Measurements from ENCODE around the gene RRAD. TPM values are rescaled to one million over a fixed set of nuclear protein-coding genes. Genes with fewer than 3 reads are reported as not detected.

RRAD gene
- total RNA-seq, 1 donor from 2014 or later: 32.9 TPM

GRCh38 chr16:66918355-66918754 lies 7.0 kb downstream of the RRAD start:
- no peaks in the 10 kb centered on the region for H3K27me3 ChIP-seq (ENCODE audit: control insufficient read depth, insufficient read depth, low read length)
- no peaks in the 10 kb centered on the region for H3K36me3 ChIP-seq (ENCODE audit: control insufficient read depth, insufficient read depth, low read length)
- TF ChIP-seq CTCF (IDR thresholded peaks at IDR 0.05; ENCODE audit: insufficient read depth, low read length, poor library complexity, severe bottlenecking): no peak
- DNase-seq (ENCODE audit: low read depth): no peak
- H3K4me3 ChIP-seq (ENCODE audit: low read depth, low read length): no peak overlapping the region

GRCh38 chr16:66917741-66918140 lies 7.6 kb downstream of the RRAD start:
- no peak overlapping the region for H3K4me3 ChIP-seq (ENCODE audit: low read depth, low read length)
- TF ChIP-seq CTCF (IDR thresholded peaks at IDR 0.05; ENCODE audit: insufficient read depth, low read length, poor library complexity, severe bottlenecking): no peak
- no peak for DNase-seq (ENCODE audit: low read depth)
- no peaks in the 10 kb centered on the region for H3K27me3 ChIP-seq (ENCODE audit: control insufficient read depth, insufficient read depth, low read length)
- H3K36me3 ChIP-seq (ENCODE audit: control insufficient read depth, insufficient read depth, low read length): no peaks in the 10 kb centered on the region

GRCh38 chr16:66916518-66916917 lies 8.8 kb downstream of the RRAD start:
- Histone ChIP-seq H3K27me3 (ENCODE audit: control insufficient read depth, insufficient read depth, low read length) (no peaks in the 10 kb centered on the region), H3K36me3 (ENCODE audit: control insufficient read depth, insufficient read depth, low read length) (no peaks in the 10 kb centered on the region), H3K4me3 (ENCODE audit: low read depth, low read length) (no peak overlapping the region)
- DNase-seq (ENCODE audit: low read depth): no peak
- no peak for TF ChIP-seq CTCF (IDR thresholded peaks at IDR 0.05; ENCODE audit: insufficient read depth, low read length, poor library complexity, severe bottlenecking)

- no peak for DNase-seq (ENCODE audit: low read depth)
- no peaks in the 10 kb centered on the region for H3K27me3 ChIP-seq (ENCODE audit: control insufficient read depth, insufficient read depth, low read length)
- no peaks in the 10 kb centered on the region for H3K36me3 ChIP-seq (ENCODE audit: control insufficient read depth, insufficient read depth, low read length)
- no peak for TF ChIP-seq CTCF (IDR thresholded peaks at IDR 0.05; ENCODE audit: insufficient read depth, low read length, poor library complexity, severe bottlenecking)
- no peak overlapping the region for H3K4me3 ChIP-seq (ENCODE audit: low read depth, low read length)
Observed at GRCh38 chr16:66915041-66915440, 10.3 kb downstream of the RRAD start.

- Histone ChIP-seq H3K36me3 (ENCODE audit: control insufficient read depth, insufficient read depth, low read length) (no peaks in the 10 kb centered on the region), H3K27me3 (ENCODE audit: control insufficient read depth, insufficient read depth, low read length) (no peaks in the 10 kb centered on the region), H3K4me3 (ENCODE audit: low read depth, low read length) (no peak overlapping the region)
- no peak for TF ChIP-seq CTCF (IDR thresholded peaks at IDR 0.05; ENCODE audit: insufficient read depth, low read length, poor library complexity, severe bottlenecking)
- DNase-seq (ENCODE audit: low read depth): no peak
Observed at GRCh38 chr16:66914541-66914940, 10.8 kb downstream of the RRAD start.

GRCh38 chr16:66913711-66914110 lies 11.6 kb downstream of the RRAD start:
- no peaks in the 10 kb centered on the region for H3K27me3 ChIP-seq (ENCODE audit: control insufficient read depth, insufficient read depth, low read length)
- DNase-seq (ENCODE audit: low read depth): no peak
- no peak overlapping the region for H3K4me3 ChIP-seq (ENCODE audit: low read depth, low read length)
- no peak for TF ChIP-seq CTCF (IDR thresholded peaks at IDR 0.05; ENCODE audit: insufficient read depth, low read length, poor library complexity, severe bottlenecking)
- no peaks in the 10 kb centered on the region for H3K36me3 ChIP-seq (ENCODE audit: control insufficient read depth, insufficient read depth, low read length)

Measured in kidney epithelial cell (primary cell).